Neural progenitor cell (in vitro differentiated cells): Measurements from ENCODE around the gene FGD4. TPM values are rescaled to one million over a fixed set of nuclear protein-coding genes. Genes with fewer than 3 reads are reported as not detected.

Experiments used
- DNase-seq: peaks from one replicate; pipeline ENCODE4 v3.0.0-alpha.2; 2016; ENCODE audit warnings: low spot score
- H2AFZ ChIP-seq: fragments of 200-600 bp; sonication (generic); replicated peaks from 2 replicates; pipeline ENCODE4 v1.6.1; 2016; ENCODE audit warnings: antibody characterized with exemption
- H3F3A ChIP-seq: fragments of 200-600 bp; sonication (generic); 2 replicates; pipeline ENCODE4 v1.6.1; 2016; ENCODE audit warnings: antibody characterized with exemption, low read depth
- H3K27ac ChIP-seq: fragments of 200-600 bp; sonication (generic); 2 replicates; pipeline ENCODE4 v1.5.1; 2016; ENCODE audit warnings: mild to moderate bottlenecking
- H3K27me3 ChIP-seq: fragments of 200-600 bp; sonication (generic); 2 replicates; pipeline ENCODE4 v1.6.1; 2016; ENCODE audit warnings: mild to moderate bottlenecking, moderate library complexity
- H3K36me3 ChIP-seq: fragments of 200-600 bp; sonication (generic); 2 replicates; pipeline ENCODE4 v1.5.1; 2016
- H3K4me1 ChIP-seq: fragments of 200-600 bp; sonication (generic); 2 replicates; pipeline ENCODE4 v1.6.1; 2016; ENCODE audit warnings: mixed run types
- H3K4me2 ChIP-seq: fragments of 200-600 bp; sonication (generic); 2 replicates; pipeline ENCODE4 v1.6.1; 2016
- H3K4me3 ChIP-seq: fragments of 200-600 bp; sonication (generic); 2 replicates; pipeline ENCODE4 v1.5.1; 2016
- H3K79me2 ChIP-seq: fragments of 200-600 bp; sonication (generic); 2 replicates; pipeline ENCODE4 v1.6.1; 2016; ENCODE audit warnings: low read depth
- H3K9ac ChIP-seq: fragments of 200-600 bp; sonication (generic); 2 replicates; pipeline ENCODE4 v1.6.1; 2016
- H3K9me3 ChIP-seq: fragments of 200-600 bp; sonication (generic); 2 replicates; pipeline ENCODE4 v1.5.1; 2016; ENCODE audit warnings: low read depth
- H4K20me1 ChIP-seq: fragments of 200-600 bp; sonication (generic); 2 replicates; pipeline ENCODE4 v1.6.1; 2016; ENCODE audit warnings: low read depth
- H3K27ac Mint-ChIP-seq: 3 replicates; pipeline ENCODE4 v1.8.0; 2021; ENCODE audit warnings: mixed read lengths
- H3K27me3 Mint-ChIP-seq: 2 replicates; pipeline ENCODE4 v1.8.0; 2022; ENCODE audit warnings: low read depth, mild to moderate bottlenecking, inconsistent platforms, moderate library complexity, mixed read lengths; ENCODE audit not compliant: insufficient read depth
- H3K36me3 Mint-ChIP-seq: 3 replicates; pipeline ENCODE4 v1.8.0; 2021; ENCODE audit warnings: mixed read lengths
- H3K4me1 Mint-ChIP-seq: 3 replicates; pipeline ENCODE4 v1.8.0; 2021; ENCODE audit warnings: mixed read lengths
- H3K4me3 Mint-ChIP-seq: 3 replicates; pipeline ENCODE4 v1.8.0; 2021; ENCODE audit warnings: mild to moderate bottlenecking, moderate library complexity, mixed read lengths
- H3K9me3 Mint-ChIP-seq: 3 replicates; pipeline ENCODE4 v1.8.0; 2020; ENCODE audit warnings: mixed read lengths
- CTCF ChIP-seq: fragments of 200-600 bp; sonication (generic); IDR thresholded peaks from 2 replicates; pipeline ENCODE4 v1.5.1; 2017; ENCODE audit warnings: antibody characterized with exemption, mild to moderate bottlenecking
- EZH2 ChIP-seq: fragments of 200-600 bp; sonication (generic); IDR thresholded peaks from 2 replicates; pipeline ENCODE4 v1.6.1; 2017; ENCODE audit warnings: antibody characterized with exemption, mild to moderate bottlenecking, moderate library complexity
- EZH2phosphoT487 ChIP-seq: fragments of 200-600 bp; sonication (generic); IDR thresholded peaks from 2 replicates; pipeline ENCODE4 v1.6.1; 2017; ENCODE audit warnings: antibody characterized with exemption
- total RNA-seq: library from RNA; depleted of rRNA; stranded (reverse); fragments of >200 nt; gene quantifications from 2 replicates; pipeline ENCODE4 v1.2.3, GENCODE V29; 2015; ENCODE audit warnings: low replicate concordance

FGD4 gene
- total RNA-seq, 1 donor from 2014 or later = 41.4 TPM

GRCh38 chr12:32496946-32497345, 97.6 kb downstream of the FGD4 start:
- Histone ChIP-seq H3K79me2 (peaks cover 85% of the 10 kb centered on the region), H4K20me1 (peaks cover 11% of the 10 kb centered on the region), H3K27ac (no peak overlapping the region), H3K36me3 (no peaks in the 10 kb centered on the region), H3F3A (peaks cover 34% of the 10 kb centered on the region), H3K9me3 (no peaks in the 10 kb centered on the region), H3K27me3 (no peaks in the 10 kb centered on the region), H3K9ac (no peak overlapping the region), H2AFZ (no peak overlapping the region), H3K4me2 (no peak overlapping the region), H3K4me1 (peaks cover 44% of the 10 kb centered on the region), H3K4me3 (no peak overlapping the region)
- Mint-ChIP-seq H3K27ac (no peak overlapping the region), H3K27me3 (peaks cover 6% of the 10 kb centered on the region), H3K9me3 (no peaks in the 10 kb centered on the region), H3K36me3 (no peaks in the 10 kb centered on the region), H3K4me3 (no peak overlapping the region), H3K4me1 (peaks cover 17% of the 10 kb centered on the region)
- TF ChIP-seq CTCF (no peak), EZH2 (no peak), EZH2phosphoT487 (no peak)
- DNase-seq = no peak

- Histone ChIP-seq H3K36me3 (no peaks in the 10 kb centered on the region), H3K9ac (no peak overlapping the region), H3F3A (peaks cover 35% of the 10 kb centered on the region), H3K27me3 (no peaks in the 10 kb centered on the region), H3K79me2 (peaks cover 84% of the 10 kb centered on the region), H3K4me3 (no peak overlapping the region), H3K4me2 (no peak overlapping the region), H2AFZ (no peak overlapping the region), H4K20me1 (peaks cover 4% of the 10 kb centered on the region), H3K27ac (no peak overlapping the region), H3K9me3 (no peaks in the 10 kb centered on the region), H3K4me1 (peaks cover 36% of the 10 kb centered on the region)
- Mint-ChIP-seq H3K36me3 (no peaks in the 10 kb centered on the region), H3K4me1 (peaks cover 14% of the 10 kb centered on the region), H3K4me3 (no peak overlapping the region), H3K27me3 (peaks cover 4% of the 10 kb centered on the region), H3K27ac (no peak overlapping the region), H3K9me3 (no peaks in the 10 kb centered on the region)
- TF ChIP-seq EZH2phosphoT487 = no peak
- no peak for TF ChIP-seq EZH2
- TF ChIP-seq CTCF = no peak
- no peak for DNase-seq
Measured at GRCh38 chr12:32497864-32498263, 98.5 kb downstream of the FGD4 start.

- peaks cover 9% of the 10 kb centered on the region for H4K20me1 ChIP-seq
- H3K27ac Mint-ChIP-seq = peak overlapping the region; percentile 68
- H3K36me3 ChIP-seq = no peaks in the 10 kb centered on the region
- H3K27me3 Mint-ChIP-seq = peaks cover 3% of the 10 kb centered on the region
- H3K27ac ChIP-seq = no peak overlapping the region
- no peaks in the 10 kb centered on the region for H3K9me3 ChIP-seq
- peaks cover 43% of the 10 kb centered on the region for H3K4me1 ChIP-seq
- no peak overlapping the region for H2AFZ ChIP-seq
- H3K36me3 Mint-ChIP-seq = no peaks in the 10 kb centered on the region
- no peaks in the 10 kb centered on the region for H3K9me3 Mint-ChIP-seq
- H3K4me3 Mint-ChIP-seq = no peak overlapping the region
- H3K9ac ChIP-seq = no peak overlapping the region
- H3K4me1 Mint-ChIP-seq = peaks cover 19% of the 10 kb centered on the region
- H3K79me2 ChIP-seq = peaks cover 88% of the 10 kb centered on the region
- no peak for TF ChIP-seq EZH2phosphoT487
- no peak for TF ChIP-seq CTCF
- no peak for TF ChIP-seq EZH2
- no peak for DNase-seq
- H3K4me3 ChIP-seq = no peak overlapping the region
- H3K4me2 ChIP-seq = no peak overlapping the region
- no peaks in the 10 kb centered on the region for H3K27me3 ChIP-seq
- H3F3A ChIP-seq = peaks cover 30% of the 10 kb centered on the region
Measured at GRCh38 chr12:32499048-32499447, 99.7 kb downstream of the FGD4 start.
